Prostate gland (tissue), 2 donors: ENCODE data around the gene CSMD2. TPM values are rescaled to one million over a fixed set of nuclear protein-coding genes. Genes with fewer than 3 reads are reported as not detected.

Source experiments
- DNase-seq: peaks from one replicate; pipeline ENCODE4 v3.0.0-alpha.2; 2019; ENCODE audit warnings: low spot score
- H3K27ac ChIP-seq, 2 donors: fragments of 200-600 bp; sonication (generic); 2 replicates each; pipeline ENCODE4 v1.5.1; 2017 to 2019
- H3K27me3 ChIP-seq: fragments of 200-600 bp; sonication (generic); replicated peaks from 2 replicates; pipeline ENCODE4 v1.5.1; 2019; ENCODE audit not compliant: insufficient read depth
- H3K36me3 ChIP-seq, 2 donors: fragments of 200-600 bp; sonication (generic); 1 replicate in 1 of 2; 2 replicates in 1 of 2; pipeline versions ENCODE4 v1.5.1 to v1.8.1; 2017 to 2019
- H3K4me1 ChIP-seq: fragments of 200-600 bp; sonication (generic); replicated peaks from 2 replicates; pipeline ENCODE4 v1.5.1; 2019
- H3K4me3 ChIP-seq, 2 donors: fragments of 200-600 bp; sonication (generic); 2 replicates each; pipeline ENCODE4 v1.5.1; 2017 to 2019
- H3K9me3 ChIP-seq: fragments of 200-600 bp; sonication (generic); 2 replicates; pipeline ENCODE4 v1.5.1; 2017
- POLR2A ChIP-seq: fragments of 450-650 bp; IDR thresholded peaks from one replicate; pipeline ENCODE4 v1.6.1; 2016; ENCODE audit warnings: antibody characterized with exemption, mild to moderate bottlenecking
- POLR2AphosphoS5 ChIP-seq: sonication (generic); formaldehyde crosslinking; IDR thresholded peaks from one replicate; pipeline ENCODE4 v1.6.1; 2017; ENCODE audit warnings: antibody characterized with exemption
- WGBS: methylation state at CpG from one replicate; pipeline ENCODE4 v1.1.5; 2018; 5-methylcytosine and 5-hydroxymethylcytosine counted together
- intact Hi-C: fragments of 100-400 bp; cut with DNase I; formaldehyde crosslinking; loops from one replicate; pipeline ENCODE4 v1.14.2; 2022
- total RNA-seq, 2 donors: library from RNA; depleted of rRNA; stranded (reverse); fragments of >200 nt; gene quantifications; one replicate each; pipeline ENCODE4 v1.1.0, GENCODE V29; 2016
- TF ChIP-seq, protein P1 (sequence below), 4 experiments: fragments of 200-600 bp in 2 of 4; fragments of 450-650 bp in 2 of 4; sonication (generic) in 2 of 4; IDR thresholded peaks; 1 replicate in 3 of 4; 2 replicates in 1 of 4; pipeline ENCODE4 v1.5.1; 2016 to 2019; ENCODE audit warnings: antibody characterized with exemption in 4 of 4, mild to moderate bottlenecking in 2 of 4, moderate library complexity in 2 of 4

CSMD2 gene
- total RNA-seq, 2 donors from 2014 or later: 0.14 to 5.5 TPM

DNA sequence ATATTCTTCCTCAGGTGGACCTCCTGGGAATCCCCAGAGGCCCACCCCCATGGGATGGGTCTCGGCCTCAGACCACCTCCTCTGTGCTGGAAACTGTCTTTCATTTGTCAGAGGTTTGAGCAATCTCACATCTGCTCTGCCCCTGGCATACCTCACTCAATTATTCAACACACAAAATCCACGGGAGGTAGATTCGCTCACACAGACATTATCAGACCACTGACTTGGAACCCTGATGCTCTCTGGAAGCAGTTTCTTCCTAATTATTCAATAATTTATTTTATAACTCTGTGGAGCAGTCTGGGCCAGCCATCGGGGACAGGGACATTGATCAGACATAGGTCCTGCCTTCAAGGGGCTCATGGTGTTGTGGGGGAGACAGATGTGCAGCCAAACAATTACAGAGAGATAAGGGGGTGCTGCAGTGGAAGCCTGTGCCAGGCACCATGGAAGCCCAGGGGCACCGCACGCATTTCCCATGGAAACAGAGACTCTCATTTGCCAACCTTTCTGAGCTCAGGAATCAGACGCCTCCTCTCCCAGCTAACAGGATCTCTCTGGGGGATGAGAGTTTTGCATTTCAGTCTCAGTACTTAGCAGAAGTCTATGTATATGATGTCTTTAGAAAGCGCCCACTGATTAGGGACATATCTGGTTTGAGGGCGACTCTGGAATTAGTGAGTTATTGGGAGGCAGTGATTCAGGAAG lies 204.7 kb downstream of the CSMD2 start:
- Histone ChIP-seq H3K27ac (no peak overlapping the region), H3K27me3 (peaks cover 3% of the 10 kb centered on the region), H3K36me3 (no peaks in the 10 kb centered on the region), H3K9me3 (no peaks in the 10 kb centered on the region), H3K4me3 (no peak overlapping the region), H3K4me1 (no peaks in the 10 kb centered on the region)
- DNase-seq: no peak
- WGBS: 89% methylated on average over 9 of the region's 9 CpGs
- intact Hi-C loops: no loop called here
- no peak for TF ChIP-seq POLR2AphosphoS5
- TF ChIP-seq, protein P1, sequence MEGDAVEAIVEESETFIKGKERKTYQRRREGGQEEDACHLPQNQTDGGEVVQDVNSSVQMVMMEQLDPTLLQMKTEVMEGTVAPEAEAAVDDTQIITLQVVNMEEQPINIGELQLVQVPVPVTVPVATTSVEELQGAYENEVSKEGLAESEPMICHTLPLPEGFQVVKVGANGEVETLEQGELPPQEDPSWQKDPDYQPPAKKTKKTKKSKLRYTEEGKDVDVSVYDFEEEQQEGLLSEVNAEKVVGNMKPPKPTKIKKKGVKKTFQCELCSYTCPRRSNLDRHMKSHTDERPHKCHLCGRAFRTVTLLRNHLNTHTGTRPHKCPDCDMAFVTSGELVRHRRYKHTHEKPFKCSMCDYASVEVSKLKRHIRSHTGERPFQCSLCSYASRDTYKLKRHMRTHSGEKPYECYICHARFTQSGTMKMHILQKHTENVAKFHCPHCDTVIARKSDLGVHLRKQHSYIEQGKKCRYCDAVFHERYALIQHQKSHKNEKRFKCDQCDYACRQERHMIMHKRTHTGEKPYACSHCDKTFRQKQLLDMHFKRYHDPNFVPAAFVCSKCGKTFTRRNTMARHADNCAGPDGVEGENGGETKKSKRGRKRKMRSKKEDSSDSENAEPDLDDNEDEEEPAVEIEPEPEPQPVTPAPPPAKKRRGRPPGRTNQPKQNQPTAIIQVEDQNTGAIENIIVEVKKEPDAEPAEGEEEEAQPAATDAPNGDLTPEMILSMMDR (IDR thresholded peaks at IDR 0.05): no peak
- TF ChIP-seq POLR2A: no peak

DNA sequence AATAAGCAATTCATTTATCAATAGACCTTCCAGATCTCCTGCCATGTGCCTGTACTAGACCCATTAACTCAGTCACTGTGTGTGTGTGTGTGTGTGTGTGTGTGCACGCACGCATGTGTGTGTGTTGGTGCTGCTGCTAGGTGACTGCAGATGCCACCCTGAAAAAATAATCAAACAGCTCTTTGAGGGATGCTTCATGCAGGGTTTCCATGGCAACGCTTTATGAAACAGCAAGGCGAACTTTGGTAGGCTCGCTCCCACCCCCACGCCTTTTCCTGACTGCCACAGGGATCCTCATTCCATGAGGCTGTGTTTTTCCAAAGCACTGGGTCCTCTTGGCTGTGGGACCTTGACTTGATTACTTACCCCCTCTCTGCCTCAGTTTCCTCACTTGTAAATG lies 207.2 kb downstream of the CSMD2 start:
- H3K36me3 ChIP-seq: no peaks in the 10 kb centered on the region
- no peak overlapping the region for H3K27ac ChIP-seq
- no peak overlapping the region for H3K4me3 ChIP-seq
- peaks cover 3% of the 10 kb centered on the region for H3K27me3 ChIP-seq
- H3K4me1 ChIP-seq: no peaks in the 10 kb centered on the region
- intact Hi-C loops: no loop called here
- WGBS: 79% methylated on average over 6 of the region's 6 CpGs
- no peaks in the 10 kb centered on the region for H3K9me3 ChIP-seq
- TF ChIP-seq, protein P1 (IDR thresholded peaks at IDR 0.05): no peak
- TF ChIP-seq POLR2A (no peak), POLR2AphosphoS5 (no peak)
- DNase-seq: no peak

DNA sequence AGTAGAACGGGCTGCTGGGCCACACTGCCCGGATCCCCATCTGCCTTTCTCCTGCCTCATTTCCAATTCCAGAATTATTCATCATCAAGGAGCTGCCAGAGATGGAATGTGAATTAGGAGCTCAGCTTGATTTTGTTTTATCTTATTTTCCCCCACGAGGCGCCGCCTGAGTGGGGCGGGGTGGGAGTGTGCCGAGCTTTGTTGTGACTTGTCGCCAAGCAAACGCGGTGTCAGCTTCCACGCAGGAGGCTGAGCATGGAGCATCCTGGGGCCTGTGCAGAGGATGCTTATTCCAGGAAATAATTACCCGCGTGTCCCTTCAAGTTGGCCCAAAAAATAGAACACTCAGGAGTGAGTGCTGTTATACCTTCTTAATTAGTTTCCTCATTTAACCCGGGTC lies 209.9 kb downstream of the CSMD2 start:
- no peak overlapping the region for H3K27ac ChIP-seq
- H3K36me3 ChIP-seq: no peaks in the 10 kb centered on the region
- no peak for DNase-seq
- peaks cover 3% of the 10 kb centered on the region for H3K27me3 ChIP-seq
- intact Hi-C loops: no loop called here
- WGBS: 63% methylated on average over 14 of the region's 14 CpGs
- H3K9me3 ChIP-seq: no peaks in the 10 kb centered on the region
- no peaks in the 10 kb centered on the region for H3K4me1 ChIP-seq
- H3K4me3 ChIP-seq: no peak overlapping the region
- no peak for TF ChIP-seq POLR2A
- no peak for TF ChIP-seq POLR2AphosphoS5
- TF ChIP-seq, protein P1 (IDR thresholded peaks at IDR 0.05): no peak

DNA sequence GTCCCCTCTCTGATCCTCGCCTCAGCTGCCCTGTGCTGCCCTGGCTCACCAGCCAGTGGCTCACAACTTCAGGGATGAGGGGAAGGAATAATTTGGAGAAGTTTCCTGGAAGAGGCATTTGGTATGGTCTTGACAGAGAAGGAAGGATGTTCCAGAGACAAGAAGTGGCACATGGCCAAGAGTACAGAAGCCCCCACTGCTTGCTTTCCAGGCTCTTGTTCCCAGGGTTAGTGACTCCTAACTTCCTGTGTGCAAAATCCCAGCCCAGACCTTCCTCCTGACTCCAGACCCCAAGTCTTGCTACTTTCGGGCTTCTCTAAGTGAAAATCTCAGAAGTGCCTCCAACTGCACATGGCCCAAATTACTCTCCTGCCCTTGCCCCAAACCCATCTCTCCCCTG lies 215.5 kb downstream of the CSMD2 start:
- Histone ChIP-seq H3K9me3 (no peaks in the 10 kb centered on the region), H3K4me1 (no peaks in the 10 kb centered on the region), H3K27ac (no peak overlapping the region), H3K4me3 (no peak overlapping the region), H3K27me3 (no peaks in the 10 kb centered on the region), H3K36me3 (no peaks in the 10 kb centered on the region)
- 85% methylated on average over 2 of the region's 2 CpGs for WGBS
- intact Hi-C loops: no loop called here
- no peak for DNase-seq
- TF ChIP-seq, protein P1 (IDR thresholded peaks at IDR 0.05): no peak
- TF ChIP-seq POLR2A: no peak
- TF ChIP-seq POLR2AphosphoS5: no peak

DNA sequence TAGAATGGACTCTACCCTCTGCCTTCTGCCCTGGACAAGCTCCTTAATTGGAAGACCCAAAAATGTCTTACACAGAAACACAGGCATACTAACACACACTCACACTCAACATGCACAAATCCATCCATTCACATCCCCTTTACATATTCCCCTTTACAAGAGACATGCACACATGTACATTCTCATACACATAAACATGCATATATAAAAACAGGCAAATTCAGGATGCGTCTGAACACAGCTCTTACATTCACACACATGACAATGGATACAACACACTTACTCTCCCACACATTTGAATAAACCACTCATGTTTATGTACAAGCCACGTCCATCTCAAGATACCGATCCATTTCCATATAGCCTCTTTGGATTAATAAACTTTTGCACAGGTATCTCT lies 216.7 kb downstream of the CSMD2 start:
- TF ChIP-seq, protein P1 (IDR thresholded peaks at IDR 0.05): no peak
- Histone ChIP-seq H3K27ac (no peak overlapping the region), H3K27me3 (no peaks in the 10 kb centered on the region), H3K4me3 (no peak overlapping the region), H3K36me3 (no peaks in the 10 kb centered on the region), H3K9me3 (no peaks in the 10 kb centered on the region), H3K4me1 (no peaks in the 10 kb centered on the region)
- intact Hi-C loops: no loop called here
- no peak for DNase-seq
- 82% methylated on average over 3 of the region's 3 CpGs for WGBS
